GM12801 (cell line): ENCODE results near the gene PTPN20.

ENCODE experiments used
- TF ChIP-seq, protein P1 (sequence below): IDR thresholded peaks from one replicate; pipeline ENCODE4 v1.5.1; 2011; ENCODE audit warnings: control low read depth; ENCODE audit not compliant: insufficient read length; ENCODE audit errors: extremely low read depth

PTPN20 gene

DNA sequence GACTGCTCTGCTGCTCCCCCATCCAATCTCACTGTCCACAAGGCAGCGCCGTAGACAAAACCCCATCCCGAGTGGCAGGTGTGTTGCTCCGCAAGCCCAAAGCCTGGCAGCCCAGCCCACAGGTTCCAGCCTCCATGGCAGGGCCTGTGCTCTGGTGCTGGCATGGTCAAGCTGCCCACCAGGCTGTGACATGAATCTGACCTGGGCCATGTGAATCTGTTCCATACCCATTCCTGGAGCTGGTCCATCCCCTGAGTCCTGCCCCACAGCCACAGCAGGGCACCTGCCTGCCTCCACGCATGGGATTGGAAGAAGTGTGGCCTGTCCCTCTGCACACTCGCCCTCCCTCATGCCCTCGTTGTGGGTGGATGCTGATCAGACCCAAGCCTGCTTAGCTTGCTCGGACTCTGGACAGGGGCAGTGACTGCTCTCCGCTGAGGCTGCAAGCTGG is 128.8 kb downstream of the PTPN20 start:
- TF ChIP-seq, protein P1, sequence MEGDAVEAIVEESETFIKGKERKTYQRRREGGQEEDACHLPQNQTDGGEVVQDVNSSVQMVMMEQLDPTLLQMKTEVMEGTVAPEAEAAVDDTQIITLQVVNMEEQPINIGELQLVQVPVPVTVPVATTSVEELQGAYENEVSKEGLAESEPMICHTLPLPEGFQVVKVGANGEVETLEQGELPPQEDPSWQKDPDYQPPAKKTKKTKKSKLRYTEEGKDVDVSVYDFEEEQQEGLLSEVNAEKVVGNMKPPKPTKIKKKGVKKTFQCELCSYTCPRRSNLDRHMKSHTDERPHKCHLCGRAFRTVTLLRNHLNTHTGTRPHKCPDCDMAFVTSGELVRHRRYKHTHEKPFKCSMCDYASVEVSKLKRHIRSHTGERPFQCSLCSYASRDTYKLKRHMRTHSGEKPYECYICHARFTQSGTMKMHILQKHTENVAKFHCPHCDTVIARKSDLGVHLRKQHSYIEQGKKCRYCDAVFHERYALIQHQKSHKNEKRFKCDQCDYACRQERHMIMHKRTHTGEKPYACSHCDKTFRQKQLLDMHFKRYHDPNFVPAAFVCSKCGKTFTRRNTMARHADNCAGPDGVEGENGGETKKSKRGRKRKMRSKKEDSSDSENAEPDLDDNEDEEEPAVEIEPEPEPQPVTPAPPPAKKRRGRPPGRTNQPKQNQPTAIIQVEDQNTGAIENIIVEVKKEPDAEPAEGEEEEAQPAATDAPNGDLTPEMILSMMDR, result no peak

DNA sequence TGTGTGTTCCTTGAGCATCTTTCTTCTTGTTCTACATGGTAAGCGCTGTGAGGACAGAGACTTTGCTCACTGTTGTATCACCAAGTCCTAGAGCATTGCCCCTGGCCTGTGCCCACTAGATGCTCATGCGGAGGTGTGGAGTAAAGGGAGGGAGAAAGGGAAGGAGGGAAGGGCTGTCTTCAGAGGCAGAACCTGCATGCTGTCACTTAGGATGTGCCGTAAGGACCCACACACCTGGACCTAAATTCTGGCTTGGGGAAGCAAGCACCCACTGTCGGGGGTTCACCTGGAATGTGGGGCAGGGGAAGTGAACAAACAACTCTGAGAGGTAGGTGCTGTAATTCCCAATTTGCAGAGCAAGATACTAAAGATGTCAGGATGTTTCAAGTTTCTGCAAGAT is 129.5 kb downstream of the PTPN20 start:
- TF ChIP-seq, protein P1, result no peak

DNA sequence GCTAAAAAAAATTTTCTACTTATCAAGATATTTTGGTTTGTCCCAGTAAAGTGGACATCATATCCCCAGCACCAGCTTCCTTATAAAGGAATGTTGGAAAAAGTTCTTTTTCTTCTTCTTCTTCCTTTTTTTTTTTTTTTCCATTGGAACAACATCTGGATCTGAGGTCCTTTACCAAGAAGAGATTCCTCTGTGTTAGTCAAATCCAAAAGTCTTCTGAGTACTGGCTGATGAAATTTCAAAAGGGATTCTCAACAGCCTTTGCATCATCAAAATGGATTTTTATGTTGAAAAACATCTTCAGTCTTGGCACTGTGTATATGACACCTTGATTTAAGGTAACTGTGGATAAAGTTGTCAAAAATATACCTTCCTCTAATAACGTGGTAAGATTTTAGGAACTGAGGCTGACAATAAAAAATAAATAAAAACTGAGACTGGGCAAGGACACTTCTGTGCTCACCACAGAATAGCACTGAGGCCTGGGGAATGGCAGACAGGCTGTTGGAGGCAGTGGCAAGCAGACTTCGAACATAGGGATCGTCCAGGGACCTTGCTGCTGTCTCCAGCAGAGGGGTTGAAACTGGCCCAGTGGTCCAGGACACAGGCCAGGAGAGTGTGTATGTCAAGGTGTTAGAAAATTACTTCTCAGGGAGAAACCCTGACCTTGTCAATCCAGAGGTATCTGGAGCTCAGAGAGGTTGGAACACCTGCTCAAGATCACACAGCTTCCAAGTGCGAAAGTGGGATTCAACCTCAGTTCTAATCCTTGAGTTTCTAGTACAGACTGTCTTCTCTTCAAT is 130.4 kb downstream of the PTPN20 start:
- TF ChIP-seq, protein P1, result no peak

DNA sequence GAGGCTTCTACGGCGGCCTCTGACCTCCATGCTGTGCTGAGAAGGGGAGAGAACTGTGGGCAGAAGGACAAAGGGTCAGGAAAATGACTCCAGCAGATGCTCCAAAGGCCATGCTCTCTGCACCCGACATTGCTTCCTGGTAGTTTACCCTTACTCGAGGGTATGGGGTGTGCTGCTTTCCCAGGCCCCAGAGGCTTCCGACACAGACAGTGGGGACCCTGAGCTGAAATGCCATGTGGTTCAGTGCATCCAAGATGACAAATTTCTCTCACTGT is 130.9 kb downstream of the PTPN20 start:
- TF ChIP-seq, protein P1, result no peak

DNA sequence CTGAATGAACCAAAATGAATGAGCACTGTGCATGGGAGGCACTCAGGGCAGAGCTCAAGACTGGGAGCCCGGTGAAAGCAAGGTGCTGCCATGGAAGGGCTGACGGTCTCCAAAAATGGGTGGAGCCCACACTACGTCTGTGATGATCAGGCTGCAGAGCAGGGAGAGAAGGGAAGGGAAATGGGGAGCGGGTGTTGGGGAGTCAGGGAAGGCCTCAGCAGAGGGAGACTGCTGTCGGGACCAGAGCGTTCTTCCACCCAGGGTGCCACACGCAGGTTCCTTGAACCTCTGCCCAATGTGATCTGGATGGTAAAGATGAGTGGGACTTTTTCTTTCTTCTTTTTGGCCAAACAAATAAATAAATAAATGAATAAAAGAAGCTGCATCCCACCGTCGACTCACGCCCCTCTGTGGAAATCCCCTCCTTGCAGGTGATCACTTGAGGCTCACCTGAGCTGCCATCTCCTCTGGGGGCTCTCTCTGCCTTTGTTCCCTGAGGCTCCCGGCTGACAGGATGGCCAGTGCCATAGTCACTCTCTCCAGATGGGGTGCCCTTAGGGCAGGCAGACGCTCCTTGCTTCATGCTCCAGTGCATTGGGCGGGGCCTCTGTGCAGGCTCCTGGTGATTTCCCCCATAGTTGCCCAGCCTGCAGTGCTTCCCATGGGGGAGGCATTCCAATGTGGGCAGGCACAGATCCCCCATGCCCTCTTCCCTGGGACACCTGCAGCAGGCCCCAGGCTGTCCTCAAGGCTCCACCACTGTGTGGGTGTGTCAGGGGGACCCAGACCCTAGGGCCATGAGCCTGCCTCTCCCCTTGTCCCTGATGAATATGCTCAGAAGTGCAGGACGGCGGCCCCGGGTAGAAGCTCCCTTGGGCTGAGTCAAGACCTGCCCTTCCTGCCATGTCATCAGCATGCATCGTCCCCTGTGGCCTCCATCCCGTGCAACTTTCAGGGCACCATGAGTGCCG is 131.8 kb downstream of the PTPN20 start:
- TF ChIP-seq, protein P1, result no peak

DNA sequence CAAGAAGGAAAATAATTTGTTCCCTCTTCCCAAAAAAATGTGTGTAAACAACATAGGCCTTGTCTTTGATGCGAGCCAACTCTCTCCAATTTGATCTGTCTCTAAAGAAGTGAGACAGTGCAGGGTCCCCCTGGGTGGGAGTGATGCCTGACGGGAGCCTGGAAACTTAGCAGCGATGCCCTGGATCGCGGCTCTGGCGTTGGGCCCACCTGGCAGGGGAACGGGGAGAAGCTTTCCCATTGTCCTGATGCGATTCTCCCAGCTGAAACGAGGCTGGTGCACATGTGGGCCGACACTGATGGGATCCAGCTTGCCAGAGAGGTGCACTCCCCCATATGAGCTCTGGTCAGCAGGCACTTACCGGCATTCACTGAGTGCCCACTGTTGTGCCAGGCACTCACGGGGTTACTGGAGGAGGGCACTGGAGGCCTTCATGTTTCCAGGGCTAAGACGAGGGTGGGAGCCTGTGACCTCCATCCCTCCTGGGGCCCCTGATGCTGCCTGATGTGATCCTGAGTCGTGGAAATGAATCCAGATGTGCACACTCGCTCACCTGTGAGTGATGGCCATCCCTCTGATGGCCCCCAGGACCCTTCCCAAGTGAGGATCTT is 132.8 kb downstream of the PTPN20 start:
- TF ChIP-seq, protein P1, result no peak

DNA sequence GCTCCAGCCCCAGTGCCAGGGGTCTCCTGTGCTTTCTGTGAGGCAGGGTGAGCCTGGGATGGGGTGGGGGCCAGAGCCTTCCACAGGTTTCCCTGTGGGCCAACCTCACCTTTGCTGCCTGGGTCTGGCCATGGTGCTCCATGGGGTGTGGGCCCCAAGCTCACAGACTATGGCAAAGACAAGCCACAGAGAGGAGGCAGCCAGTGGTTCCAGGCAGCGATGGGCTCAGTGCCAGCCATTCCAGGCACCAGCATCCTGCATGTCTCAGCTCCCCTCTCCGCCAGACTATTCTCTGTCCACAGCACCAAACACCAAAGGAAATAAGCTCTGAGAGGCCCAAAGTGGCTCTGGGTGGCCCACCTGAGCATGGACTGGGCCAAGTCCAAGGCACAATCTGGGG is 133.5 kb downstream of the PTPN20 start:
- TF ChIP-seq, protein P1, result no peak
